Measurements from ENCODE around the gene CFAP65. TPM values are rescaled to one million over a fixed set of nuclear protein-coding genes. Genes with fewer than 3 reads are reported as not detected.

CFAP65 gene
- total RNA-seq, 1 experiment from 2014 or later, result 0.52 TPM

GRCh38 chr2:218970894-218971293, 70.4 kb downstream of the CFAP65 start (continued):
- TF ChIP-seq ZBTB33 (IDR thresholded peaks at IDR 0.05; ENCODE audit: extremely low read depth, insufficient replicate concordance, low read length) (no peak), SIN3A (IDR thresholded peaks at IDR 0.05; ENCODE audit: low read depth) (no peak), EGR1 (IDR thresholded peaks at IDR 0.05; ENCODE audit: low read depth) (no peak), ZFX (IDR thresholded peaks at IDR 0.05) (no peak)

GRCh38 chr2:218964041-218964771, 77.1 kb downstream of the CFAP65 start:
- peak overlapping the region; percentile 66 for H3K4me2 ChIP-seq (ENCODE audit: low read length)
- peaks cover 11% of the 10 kb centered on the region; the same call in 1 of the 2 replicates for H3K27me3 ChIP-seq (ENCODE audit: insufficient read depth, low read length)
- no peak overlapping the region for H3K27ac ChIP-seq (ENCODE audit: low read depth, low read length)
- H3K9ac ChIP-seq (ENCODE audit: low read length), result no peak overlapping the region
- peak overlapping the region; percentile 4 for H2AFZ ChIP-seq (ENCODE audit: low read depth, low read length, poor library complexity, severe bottlenecking)
- RAD21 ChIA-PET (ENCODE audit: low non-redundant PET in 1 of 2, low total read pairs in 2 of 2, uncharacterized antibody in 2 of 2, unreplicated experiment in 2 of 2), result no interaction called here
- peaks cover 0 to 26% of the 10 kb centered on the region in 2 experiments; a peak in 2 of 4 replicates for H3K4me1 ChIP-seq (ENCODE audit: control insufficient read depth in 1 of 2, insufficient read depth in 2 of 2, low read length in 2 of 2)
- CTCF ChIA-PET, result interaction anchor here (1.0 to 2.3 kb wide), 3 partner anchors 16 to 66 kb away, joined by 3 to 11 read pairs (median 3); no protein-coding TSS in a partner anchor
- H4K20me1 ChIP-seq (ENCODE audit: insufficient read depth), result no peaks in the 10 kb centered on the region
- ATAC-seq (no peak), DNase-seq (ENCODE audit: low read depth, low spot score) (no peak)
- TF ChIP-seq EZH2phosphoT487 (IDR thresholded peaks at IDR 0.05; ENCODE audit: borderline replicate concordance), result no peak
- TF ChIP-seq CTCF (IDR thresholded peaks at IDR 0.05 in 2 of 3, conservative IDR thresholded peaks at IDR 0.05 in 1 of 3; ENCODE audit: borderline replicate concordance in 1 of 3, insufficient read depth in 1 of 3, low read depth in 2 of 3, low read length in 2 of 3), result no peak
- TF ChIP-seq FOSL1 (IDR thresholded peaks at IDR 0.05; ENCODE audit: low read depth), result no peak
- TF ChIP-seq SP1 (IDR thresholded peaks at IDR 0.05; ENCODE audit: low read depth), result no peak
- no peak for TF ChIP-seq POLR2AphosphoS5 (IDR thresholded peaks at IDR 0.05; ENCODE audit: low read depth, low read length)
- TF ChIP-seq ZBTB33 (IDR thresholded peaks at IDR 0.05; ENCODE audit: extremely low read depth, insufficient replicate concordance, low read length), result no peak
- TF ChIP-seq RAD21 (IDR thresholded peaks at IDR 0.05; ENCODE audit: low read depth), result no peak
- TF ChIP-seq ZNF274 (IDR thresholded peaks at IDR 0.05; ENCODE audit: low read depth, low read length), result no peak
- no peak for TF ChIP-seq EGR1 (IDR thresholded peaks at IDR 0.05; ENCODE audit: low read depth)
- H3K36me3 ChIP-seq (ENCODE audit: control insufficient read depth in 1 of 2, insufficient read depth in 2 of 2, low read length in 2 of 2), result no peaks in the 10 kb centered on the region
- intact Hi-C loops (cut with micrococcal nuclease), result no loop called here
- no TSS peak for BruUV-seq (replicated peaks)
- H3K79me2 ChIP-seq (ENCODE audit: insufficient read depth, low read length), result no peaks in the 10 kb centered on the region
- POLR2A ChIA-PET, result no interaction called here
- no peaks in the 10 kb centered on the region for H3K9me2 ChIP-seq (ENCODE audit: insufficient read depth)
- no peak overlapping the region for H3K4me3 ChIP-seq (replicated peaks in 1 of 2; ENCODE audit: low read depth in 1 of 2, low read length in 2 of 2)
- no peaks in the 10 kb centered on the region for H3K9me3 ChIP-seq (ENCODE audit: control insufficient read depth in 1 of 2, insufficient read depth in 1 of 2, low read depth in 1 of 2, low read length in 2 of 2)
